Hypothalamus (tissue), 51 donors: ENCODE results near the gene RSBN1L.
"Not testable (repeated sequence)": the region's sequence is repeated elsewhere in the genome, so short reads cannot be mapped to it uniquely, and the experiment has no call there.

ENCODE experiments used
- DNase-seq, 51 donors: peaks; one replicate each; lab custom pipeline; 2025; lab: John Stamatoyannopoulos, UW

RSBN1L gene

DNA sequence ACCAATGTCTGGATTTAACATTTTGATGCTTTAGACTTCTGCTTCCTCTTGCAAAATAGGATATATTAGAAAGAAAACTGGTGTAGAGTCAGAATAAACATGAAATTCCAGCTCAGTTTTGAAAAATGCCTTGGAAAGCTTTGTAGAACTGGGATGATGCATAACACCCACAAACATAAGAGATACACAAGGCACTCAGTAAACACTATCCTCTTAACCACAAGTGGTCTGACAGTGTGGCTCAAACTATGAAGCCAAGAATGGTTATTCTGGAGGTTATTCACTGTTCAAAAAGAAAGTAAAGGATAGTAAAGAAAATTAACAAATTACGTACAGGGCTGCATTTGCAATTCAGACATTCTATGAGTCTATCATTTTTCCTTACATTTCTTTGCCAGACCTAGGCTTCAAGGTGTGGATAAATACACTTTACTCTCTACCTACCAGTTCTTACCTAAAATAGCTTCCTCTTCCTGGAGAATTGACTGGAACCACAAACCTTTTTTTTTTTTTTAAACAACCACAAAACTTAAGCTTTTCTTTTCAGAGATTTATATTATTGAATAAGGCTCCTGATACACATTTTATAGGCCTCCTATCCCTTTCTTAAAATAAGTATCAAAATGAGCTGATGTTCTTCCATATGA lies 9.0 kb upstream of the RSBN1L start:
- no peak for DNase-seq

DNA sequence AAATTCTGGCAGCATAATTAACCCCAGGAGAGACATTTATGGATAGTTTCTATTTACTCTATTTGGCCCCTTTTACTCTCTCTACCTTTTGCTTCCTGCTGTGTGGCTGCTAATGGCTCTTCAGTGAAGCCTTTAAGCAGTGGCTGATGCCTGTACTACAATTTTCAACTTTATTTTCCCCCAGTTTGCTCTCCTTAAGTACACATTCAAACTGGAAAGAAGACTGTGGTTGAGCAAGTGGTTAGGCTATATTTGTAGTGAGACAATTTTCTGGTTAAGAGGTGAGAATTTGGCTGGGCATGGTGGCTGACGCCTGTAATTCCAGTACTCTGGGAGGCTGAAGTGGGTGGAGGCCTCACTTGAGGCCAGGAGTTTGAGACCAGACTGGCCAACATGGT lies 8.5 kb upstream of the RSBN1L start:
- no peak for DNase-seq

DNA sequence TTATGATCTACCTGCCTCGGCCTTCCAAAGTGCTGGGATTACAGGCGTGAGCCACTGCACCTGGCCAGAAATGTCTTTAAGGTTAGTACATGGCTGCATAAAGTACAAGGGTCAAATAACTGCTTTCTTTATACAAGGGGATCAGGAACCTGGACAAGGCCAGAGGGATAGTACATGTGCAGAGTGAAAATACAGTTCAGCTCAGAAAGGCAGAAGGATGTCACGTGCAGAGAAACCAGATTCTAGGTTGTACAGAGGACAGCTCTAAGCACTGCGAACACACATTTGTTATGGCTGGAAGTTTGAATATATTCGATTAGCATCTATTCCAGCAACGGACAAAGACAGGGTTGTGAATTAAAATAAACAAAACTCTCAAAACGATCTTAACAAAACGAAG lies 6.0 kb upstream of the RSBN1L start:
- DNase-seq = no peak

DNA sequence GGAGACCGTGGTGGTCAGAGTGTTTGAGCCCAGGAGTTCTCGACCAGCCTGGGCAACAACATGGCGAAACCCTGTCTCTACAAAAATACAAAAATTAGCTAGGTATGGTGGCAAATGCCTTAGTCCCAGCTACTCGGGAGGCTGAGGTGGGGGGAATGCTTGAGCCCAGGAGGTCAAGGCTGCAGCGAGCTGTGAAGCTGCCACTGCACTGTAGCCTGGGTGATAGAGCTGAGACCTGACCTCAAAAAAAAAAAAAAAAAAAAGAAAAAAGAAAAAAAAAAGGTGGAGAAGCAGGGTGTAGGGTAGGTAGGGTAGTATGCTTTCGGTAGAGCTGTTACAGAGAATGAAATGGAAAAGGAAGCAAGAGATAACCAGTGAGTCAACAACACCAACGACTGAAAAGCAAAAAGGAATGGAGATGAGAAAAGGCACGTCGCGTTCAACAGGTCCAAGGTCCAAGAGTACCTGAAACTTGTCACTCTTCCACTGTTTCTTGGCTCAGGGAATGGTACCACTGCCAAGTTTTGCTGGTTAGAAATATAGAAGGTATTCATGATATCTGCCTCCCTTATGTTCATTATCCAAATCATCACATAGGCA lies 4.3 kb upstream of the RSBN1L start:
- DNase-seq = no peak

DNA sequence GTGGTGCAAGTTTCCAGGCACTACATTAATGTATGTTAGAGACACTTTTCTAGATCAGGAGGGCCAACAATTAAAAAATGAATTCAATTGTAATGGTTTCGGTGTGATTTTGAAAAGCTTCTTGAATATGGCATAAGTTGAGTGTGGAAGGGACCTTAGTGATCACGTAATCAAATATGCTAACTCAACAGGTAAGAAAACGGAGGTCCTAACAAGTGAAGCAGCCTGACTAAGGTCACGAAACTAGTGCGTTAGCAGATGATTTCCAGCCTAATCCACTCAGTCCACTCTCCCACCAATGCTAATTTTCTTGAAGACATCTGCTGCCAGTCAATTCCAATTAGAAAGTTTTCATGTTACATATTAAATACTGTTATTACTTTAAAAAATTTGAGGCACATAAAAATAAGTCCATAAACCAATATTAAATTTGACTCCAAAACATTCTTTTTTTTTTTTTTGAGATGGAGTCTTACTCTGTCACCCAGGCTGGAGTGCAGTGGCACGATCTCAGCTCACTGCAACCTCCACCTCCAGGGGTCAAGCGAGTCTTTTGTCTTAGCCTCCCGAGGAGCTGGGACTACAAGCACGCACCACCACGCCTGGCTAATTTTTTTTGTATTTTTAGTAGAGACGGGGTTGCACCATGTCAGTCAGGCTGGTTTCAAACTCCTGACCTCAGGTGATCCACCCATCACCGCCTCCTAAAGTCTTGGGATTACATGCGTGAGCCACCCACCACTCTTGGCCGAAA lies 2.3 kb upstream of the RSBN1L start:
- DNase-seq = no peak

DNA sequence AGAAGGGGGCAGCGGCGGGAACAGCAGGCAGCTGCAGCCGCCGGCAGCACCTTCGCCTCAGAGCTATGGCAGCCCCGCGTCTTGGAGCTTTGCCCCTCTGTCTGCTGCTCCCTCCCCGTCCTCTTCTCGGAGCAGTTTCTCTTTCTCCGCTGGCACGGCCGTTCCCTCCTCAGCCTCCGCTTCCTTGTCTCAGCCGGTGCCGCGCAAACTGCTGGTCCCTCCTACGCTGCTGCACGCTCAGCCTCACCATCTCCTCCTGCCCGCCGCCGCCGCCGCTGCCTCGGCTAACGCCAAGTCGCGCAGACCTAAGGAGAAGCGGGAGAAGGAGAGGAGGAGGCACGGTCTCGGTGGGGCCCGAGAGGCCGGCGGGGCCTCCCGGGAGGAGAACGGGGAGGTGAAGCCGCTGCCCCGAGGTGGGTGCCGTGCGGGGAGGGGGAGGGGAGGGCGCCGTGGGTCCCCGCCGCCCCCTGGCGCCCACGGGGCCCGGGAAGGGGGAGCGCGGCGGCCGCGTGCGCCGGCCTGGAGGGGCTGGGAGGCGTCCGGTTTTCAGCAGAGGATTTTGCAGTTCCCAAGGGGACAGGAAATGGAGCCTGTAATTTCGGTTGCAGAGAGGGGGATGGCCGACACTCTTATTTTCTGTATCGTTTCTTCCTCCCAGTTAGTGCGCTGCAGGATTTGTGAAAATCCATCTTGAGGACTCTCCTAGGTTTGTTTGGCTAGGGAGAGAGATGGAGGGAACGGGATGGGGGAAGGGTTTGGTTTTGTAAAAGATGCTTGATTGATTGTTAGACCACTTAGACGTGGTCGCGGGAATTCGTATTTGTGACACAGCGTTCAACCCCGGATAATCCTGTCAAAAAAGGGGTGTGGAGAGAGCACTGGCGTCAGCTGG lies 630 bp downstream of the RSBN1L start:
- peak in 48 of 51 donors; percentile 22 to 92 (median 67) for DNase-seq

DNA sequence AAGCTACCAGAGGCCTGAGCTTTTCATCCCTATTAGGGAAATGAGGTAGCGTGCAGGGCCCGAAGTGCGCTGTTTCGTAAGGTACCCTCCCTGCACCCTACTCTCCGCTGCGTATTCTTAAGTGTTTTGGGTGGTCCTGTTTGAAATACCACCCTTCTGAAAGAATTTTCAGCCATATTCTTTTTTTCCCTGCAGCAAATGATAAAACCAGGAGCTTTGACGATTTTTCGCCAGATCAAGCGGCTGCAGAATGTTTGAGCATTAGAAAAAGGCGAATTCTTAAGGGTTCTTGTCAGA lies 1.2 kb downstream of the RSBN1L start:
- peak in 4 of 51 donors; percentile 8 to 77 (median 33) for DNase-seq

DNA sequence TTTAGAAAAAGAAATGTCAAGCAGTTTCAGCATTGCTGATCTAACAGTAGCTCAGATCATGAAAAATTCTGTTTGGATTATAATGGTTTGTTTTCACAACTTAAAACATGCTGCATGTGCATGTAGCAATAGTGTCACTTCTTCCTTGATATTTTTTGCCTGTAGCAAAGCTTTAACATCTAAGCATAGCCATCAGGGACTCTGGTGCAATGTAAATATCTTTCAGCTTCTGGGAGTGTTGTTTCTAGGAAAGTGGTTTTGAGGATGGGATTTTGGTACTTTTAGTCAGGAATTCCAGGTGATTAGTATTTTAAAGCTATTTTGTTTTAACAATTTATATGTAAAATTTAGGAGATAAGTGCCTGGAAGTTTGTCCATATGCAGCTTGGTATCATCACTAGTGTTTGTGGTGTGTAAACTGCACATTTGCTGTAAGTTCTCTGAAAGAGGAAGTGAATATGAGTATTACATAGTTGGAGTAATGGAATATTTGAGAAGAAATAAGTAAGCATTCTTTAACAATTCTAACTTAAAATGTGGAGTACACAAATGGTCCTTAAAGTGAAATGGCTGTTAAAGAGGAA lies 1.9 kb downstream of the RSBN1L start:
- DNase-seq = no peak

DNA sequence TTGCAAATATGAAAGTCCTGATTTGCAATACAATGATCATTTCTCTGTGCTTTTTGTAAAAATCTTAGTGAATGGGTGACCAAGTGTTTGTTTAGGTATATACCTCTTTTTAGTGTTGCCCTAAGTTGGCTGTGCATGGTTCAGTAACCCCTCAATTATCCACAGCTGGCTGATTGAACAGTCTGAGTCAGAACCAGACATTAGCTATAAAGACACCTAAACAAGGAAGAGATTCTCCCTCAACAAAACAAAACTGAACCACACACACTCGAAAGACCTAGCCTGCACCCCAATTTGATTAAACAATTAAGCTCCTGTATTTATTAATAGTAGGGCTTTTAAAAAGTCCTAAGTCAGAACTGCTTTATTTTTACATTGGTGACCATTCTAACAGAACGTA lies 2.8 kb downstream of the RSBN1L start:
- no peak for DNase-seq

DNA sequence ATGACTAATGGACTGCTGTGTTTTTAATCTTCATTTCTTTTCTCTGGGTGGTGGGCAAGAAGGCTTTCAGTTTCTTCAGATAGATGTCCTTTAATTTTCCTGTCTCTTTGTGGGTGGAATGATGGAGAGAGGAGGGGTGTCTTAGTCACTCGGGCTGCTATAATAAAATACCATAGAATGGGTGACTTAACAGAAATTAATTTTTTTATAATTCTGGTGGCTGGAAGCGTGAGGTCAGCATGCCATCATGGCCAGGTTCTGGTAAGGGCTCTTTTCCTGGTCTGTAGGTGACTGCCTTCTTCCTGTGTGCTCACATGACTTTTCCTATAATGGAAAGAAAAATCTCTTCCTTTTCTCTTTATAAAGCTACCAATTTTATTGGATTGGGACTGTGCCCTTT lies 6.3 kb downstream of the RSBN1L start:
- DNase-seq = no peak

DNA sequence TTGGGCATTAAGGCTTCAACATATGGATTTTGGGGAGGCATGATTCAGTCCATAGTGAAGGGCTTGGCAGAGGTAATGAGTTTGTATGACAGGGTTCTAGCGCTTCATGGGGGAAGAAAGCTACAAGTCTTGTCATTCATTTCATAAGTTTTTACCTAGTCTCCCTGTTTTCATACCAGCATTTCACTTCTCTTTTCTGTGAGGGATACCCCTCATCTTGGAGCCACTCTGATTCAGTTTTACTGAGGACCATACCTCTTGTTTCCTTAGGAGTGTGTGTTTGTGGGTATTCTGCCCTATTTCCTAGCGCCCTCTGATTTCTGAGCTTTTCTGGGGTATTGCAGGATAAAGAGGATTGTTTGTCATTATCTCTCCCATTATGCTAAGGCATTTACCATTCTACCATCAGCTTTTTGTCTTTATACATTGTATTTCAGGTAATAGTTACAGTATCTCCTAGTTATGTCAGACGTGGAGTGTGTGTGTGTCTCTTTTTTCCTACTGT lies 6.8 kb downstream of the RSBN1L start:
- no peak for DNase-seq

DNA sequence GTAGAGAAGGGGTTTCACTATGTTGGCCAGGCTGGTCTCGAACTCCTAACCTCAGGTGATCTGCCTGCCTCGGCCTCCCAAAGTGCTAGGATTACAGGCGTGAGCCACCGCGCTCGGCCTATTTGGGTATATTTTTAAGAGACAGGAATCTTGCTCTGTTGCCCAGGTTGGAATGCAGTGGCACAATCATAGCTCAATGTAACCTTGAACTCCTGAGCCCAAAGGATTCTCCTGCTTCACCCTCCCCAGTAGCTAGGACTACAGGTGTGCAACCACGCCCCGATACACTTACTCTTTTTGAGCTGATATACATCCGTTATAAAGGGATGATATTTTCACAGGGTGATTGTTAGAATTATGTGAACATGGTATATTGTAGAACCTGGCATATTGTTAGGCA lies 7.4 kb downstream of the RSBN1L start:
- DNase-seq = not testable (repeated sequence)

DNA sequence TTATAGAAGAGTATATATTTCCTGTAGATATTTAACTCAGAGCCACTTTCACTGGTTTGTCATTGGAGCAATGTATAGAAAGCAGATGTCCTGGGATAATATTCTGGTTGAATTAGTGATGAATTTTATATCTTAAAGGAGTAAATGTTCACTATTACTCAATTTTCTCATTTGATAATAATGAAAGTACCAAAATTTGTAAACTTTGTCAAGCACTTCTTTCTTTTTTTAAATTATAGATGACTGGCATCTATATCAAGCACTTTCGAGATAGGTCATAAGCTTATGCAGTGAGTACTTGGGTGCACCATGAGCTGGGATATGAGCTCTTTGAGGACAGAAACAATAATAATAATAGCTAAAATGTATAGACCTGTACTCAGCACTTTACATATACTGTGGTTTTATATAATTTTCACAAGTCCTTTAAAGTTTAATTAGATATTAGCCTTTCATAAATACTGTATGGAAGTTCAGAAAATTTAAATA lies 11.3 kb downstream of the RSBN1L start:
- no peak for DNase-seq

DNA sequence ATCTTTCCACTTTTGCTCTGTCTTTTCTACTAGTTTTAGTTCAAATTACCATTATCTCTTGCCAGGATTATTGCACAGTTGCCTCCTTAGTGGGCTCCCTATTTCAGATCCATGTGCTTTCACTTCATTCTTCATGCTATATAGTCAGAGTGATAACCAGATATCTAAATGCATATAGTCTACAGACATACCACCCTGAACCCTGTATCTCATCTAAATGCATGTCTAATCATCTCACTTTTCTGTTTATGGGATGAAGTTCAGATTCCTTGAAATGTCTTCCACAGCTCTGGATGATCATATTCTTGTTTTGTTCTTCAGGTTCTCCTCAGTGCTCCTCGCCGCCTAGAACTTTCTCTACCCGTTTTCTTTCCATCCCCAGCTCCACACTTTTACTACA lies 13.8 kb downstream of the RSBN1L start:
- no peak for DNase-seq

DNA sequence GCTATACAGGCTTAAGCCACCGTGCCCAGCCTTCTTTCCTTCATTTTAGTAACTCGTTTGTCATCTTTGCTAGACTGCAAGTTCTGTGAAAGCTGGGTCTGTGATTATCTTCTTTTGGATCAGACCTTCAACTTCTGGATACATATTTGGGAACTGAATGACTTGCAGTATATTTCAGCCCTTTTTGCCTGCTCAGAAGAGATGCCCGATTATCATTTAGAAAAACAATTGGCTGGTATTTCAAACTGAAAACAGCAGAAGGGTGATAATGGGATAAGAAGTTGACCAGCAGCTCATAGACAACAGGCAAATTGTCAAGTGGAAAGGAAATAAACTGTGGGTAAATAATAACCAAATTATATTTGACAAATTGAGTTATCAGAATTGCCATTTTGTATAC lies 14.6 kb downstream of the RSBN1L start:
- DNase-seq = no peak

DNA sequence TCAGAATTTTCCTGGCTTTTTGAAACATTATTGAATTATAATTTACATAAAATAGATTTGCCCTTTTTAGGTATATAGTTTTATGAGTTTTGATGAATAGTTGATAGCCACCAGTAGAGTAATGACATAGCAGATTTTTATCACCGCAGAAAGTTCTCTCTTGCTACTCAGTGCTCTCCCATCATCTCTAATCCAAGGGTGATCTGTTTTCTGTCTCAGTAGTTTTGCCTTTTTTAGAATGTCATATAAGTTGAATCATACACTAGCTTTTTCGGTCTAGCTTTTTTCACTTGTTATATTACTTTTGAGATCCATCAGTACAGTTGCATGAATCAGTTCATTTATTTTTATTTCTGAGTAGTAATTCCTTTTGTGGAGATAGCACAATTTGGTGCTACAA lies 17.9 kb downstream of the RSBN1L start:
- no peak for DNase-seq

DNA sequence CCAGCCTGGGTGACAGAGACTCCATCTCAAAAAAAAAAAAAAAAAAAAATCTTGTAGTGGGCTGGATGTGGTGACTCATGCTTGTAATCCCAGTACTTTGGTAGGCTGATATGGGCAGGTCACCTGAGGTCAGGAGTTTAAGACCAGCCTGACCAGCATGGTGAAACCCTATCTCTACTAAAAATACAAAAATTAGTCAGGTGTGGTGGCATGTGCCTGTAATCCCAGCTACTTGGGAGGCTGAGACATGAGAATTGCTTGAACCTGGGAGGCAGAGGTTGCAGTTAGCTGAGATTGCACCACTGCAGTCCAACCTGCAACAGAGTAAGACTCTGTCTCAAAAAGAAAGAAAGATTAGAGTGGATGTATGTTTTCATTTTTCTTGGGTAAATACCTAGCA lies 18.7 kb downstream of the RSBN1L start:
- not testable (repeated sequence) for DNase-seq

DNA sequence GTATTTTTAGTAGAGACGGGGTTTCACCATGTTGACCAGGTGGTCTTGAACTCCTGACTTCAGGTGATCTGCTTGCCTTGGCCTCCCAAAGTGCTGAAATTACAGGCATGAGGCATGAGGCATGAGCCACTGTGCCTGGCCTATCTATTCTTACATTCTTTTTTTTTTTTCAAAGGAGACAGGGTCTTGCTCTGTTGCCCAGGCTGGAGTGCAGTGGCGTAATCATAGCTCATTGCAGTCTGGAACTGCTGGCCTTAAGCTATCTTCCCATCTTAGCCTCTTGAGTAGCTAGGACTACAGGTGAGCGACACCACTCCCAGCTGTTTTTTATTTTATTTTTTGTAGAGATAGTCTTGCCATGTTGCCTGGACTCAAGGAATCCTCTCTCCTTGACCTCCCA lies 20.5 kb downstream of the RSBN1L start:
- DNase-seq = no peak

DNA sequence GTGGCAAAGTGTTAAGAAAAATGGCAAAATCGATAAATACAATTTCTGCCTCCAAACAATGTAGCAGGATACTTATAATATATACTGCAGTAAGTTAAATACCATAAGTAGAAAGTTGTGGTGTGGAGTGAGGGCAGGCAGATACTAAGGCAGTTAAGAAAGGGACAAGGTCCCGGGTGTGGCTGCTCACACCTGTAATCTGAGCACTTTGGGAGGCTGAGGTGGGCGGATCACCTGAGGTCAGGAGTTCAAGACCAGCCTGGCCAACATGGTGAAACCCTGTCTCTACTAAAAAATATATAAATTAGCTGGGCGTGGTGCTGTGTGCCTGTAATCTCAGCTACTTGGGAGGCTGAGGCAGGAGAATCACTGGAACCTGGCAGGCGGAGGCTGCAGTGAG lies 21.3 kb downstream of the RSBN1L start:
- not testable (repeated sequence) for DNase-seq

DNA sequence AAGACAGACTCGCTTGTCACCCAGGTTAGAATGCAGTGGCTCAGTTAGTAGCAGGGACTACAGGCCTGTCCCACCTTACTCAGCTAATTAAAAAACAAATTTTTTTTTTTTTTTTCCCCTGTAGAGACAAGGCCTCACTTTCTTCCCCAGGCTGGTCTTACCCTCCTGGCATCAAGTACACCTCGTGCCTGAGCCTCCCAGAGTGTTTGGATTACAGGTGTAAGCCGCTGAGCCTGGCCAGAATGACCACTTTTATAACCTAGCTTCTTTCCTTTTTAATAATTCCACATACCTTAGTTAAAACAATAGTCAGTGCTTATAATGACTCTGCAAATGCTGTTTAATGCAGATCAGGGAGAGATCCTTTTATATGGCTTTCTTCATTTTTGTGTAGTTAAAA lies 31.3 kb downstream of the RSBN1L start:
- DNase-seq = no peak
